Measurements from ENCODE around the gene CLIC4.

- TF ChIP-seq CTCF (IDR thresholded peaks at IDR 0.05), result no peak
- TF ChIP-seq POLR2A (IDR thresholded peaks at IDR 0.05), result no peak
- no peak for TF ChIP-seq POLR2AphosphoS5 (IDR thresholded peaks at IDR 0.05)
Measured at GRCh38 chr1:24872061-24872850, 127.0 kb downstream of the CLIC4 start.
